DMS 273 (cell line): ENCODE results near the gene POLN.

Experiments
- DNase-seq: peaks from one replicate; lab custom pipeline; 2025; ENCODE audit not compliant: unreplicated experiment; lab: John Stamatoyannopoulos, UW

POLN gene

GRCh38 chr4:2241410-2242353 lies at the start of gene POLN, which contains the start of gene HAUS3:
Gene POLN (minus strand): TSS chr4:2242121. CDS start chr4:2229231, 12,890 bp downstream.
Gene HAUS3 (minus strand): TSS chr4:2242121. CDS start chr4:2240946, 1,175 bp downstream.
- DNase-seq, result peak; percentile 97

- DNase-seq, result no peak
These were observed 49.2 kb upstream of the POLN start for GRCh38 chr4:2290974-2291704.

GRCh38 chr4:2290488-2290887 lies 48.6 kb upstream of the POLN start:
- no peak for DNase-seq

GRCh38 chr4:2289955-2290333 lies 48.0 kb upstream of the POLN start:
- DNase-seq, result no peak

- DNase-seq, result no peak
These were observed 47.5 kb upstream of the POLN start for GRCh38 chr4:2289311-2289954.

GRCh38 chr4:2288051-2288541 lies 46.2 kb upstream of the POLN start:
- no peak for DNase-seq

GRCh38 chr4:2287594-2287915 lies 45.6 kb upstream of the POLN start:
- DNase-seq, result no peak

GRCh38 chr4:2286904-2287593 lies 45.1 kb upstream of the POLN start:
- no peak for DNase-seq

- DNase-seq, result no peak
These were observed 43.9 kb upstream of the POLN start for GRCh38 chr4:2285613-2286381.

- DNase-seq, result no peak
These were observed 43.2 kb upstream of the POLN start for GRCh38 chr4:2284934-2285612.

- no peak for DNase-seq
These were observed 42.4 kb upstream of the POLN start for GRCh38 chr4:2284161-2284933.

- DNase-seq, result no peak
These were observed 41.3 kb upstream of the POLN start for GRCh38 chr4:2283199-2283711.

GRCh38 chr4:2281575-2282343 lies 39.8 kb upstream of the POLN start:
- DNase-seq, result peak; percentile 24

GRCh38 chr4:2280531-2281300 lies 38.8 kb upstream of the POLN start:
- DNase-seq, result peak; percentile 43

GRCh38 chr4:2277956-2278355 lies 36.0 kb upstream of the POLN start:
- DNase-seq, result no peak

GRCh38 chr4:2276581-2277325 lies 34.8 kb upstream of the POLN start:
- peak; percentile 48 for DNase-seq
